SK-N-MC (cell line): ENCODE results near the gene DLD.

Experiments used
- DNase-seq: peaks from one replicate; pipeline ENCODE4 v3.0.0-alpha.2; 2011; ENCODE audit warnings: low read depth, low spot score
- H3K27ac ChIP-seq: fragments of 200-600 bp; sonication (generic); 2 replicates; pipeline ENCODE4 v1.5.1; 2016; ENCODE audit warnings: mixed run types
- H3K36me3 ChIP-seq: fragments of 200-600 bp; sonication (generic); 2 replicates; pipeline ENCODE4 v1.6.1; 2017; ENCODE audit warnings: antibody characterized with exemption, low read length, mixed read lengths; ENCODE audit not compliant: insufficient read depth
- H3K4me3 ChIP-seq: fragments of 200-600 bp; sonication (generic); 2 replicates; pipeline ENCODE4 v1.5.1; 2016
- H3K9ac ChIP-seq: fragments of 200-600 bp; sonication (generic); 2 replicates; pipeline ENCODE4 v1.8.0; 2017; ENCODE audit warnings: mixed run types, mixed read lengths; ENCODE audit not compliant: insufficient read length
- H3K9me3 ChIP-seq: fragments of 200-600 bp; sonication (generic); 2 replicates; pipeline ENCODE4 v1.6.1; 2017; ENCODE audit warnings: low read depth, mild to moderate bottlenecking, antibody characterized with exemption, low read length, moderate library complexity, mixed read lengths
- EZH2 ChIP-seq: fragments of 200-600 bp; sonication (generic); IDR thresholded peaks from one replicate; pipeline ENCODE4 v1.6.1; 2017; ENCODE audit warnings: antibody characterized with exemption
- FOXP2 ChIP-seq: optimal IDR thresholded peaks from 2 replicates; pipeline ENCODE3; 2011; ENCODE audit warnings: mild to moderate bottlenecking, moderate library complexity; ENCODE audit not compliant: insufficient read depth; ENCODE audit errors: extremely low read length, control extremely low read depth
- POLR2AphosphoS5 ChIP-seq: IDR thresholded peaks from 2 replicates; pipeline ENCODE4 v1.6.1; 2012; ENCODE audit warnings: mild to moderate bottlenecking, low read depth, low read length, borderline replicate concordance

DLD gene

DNA sequence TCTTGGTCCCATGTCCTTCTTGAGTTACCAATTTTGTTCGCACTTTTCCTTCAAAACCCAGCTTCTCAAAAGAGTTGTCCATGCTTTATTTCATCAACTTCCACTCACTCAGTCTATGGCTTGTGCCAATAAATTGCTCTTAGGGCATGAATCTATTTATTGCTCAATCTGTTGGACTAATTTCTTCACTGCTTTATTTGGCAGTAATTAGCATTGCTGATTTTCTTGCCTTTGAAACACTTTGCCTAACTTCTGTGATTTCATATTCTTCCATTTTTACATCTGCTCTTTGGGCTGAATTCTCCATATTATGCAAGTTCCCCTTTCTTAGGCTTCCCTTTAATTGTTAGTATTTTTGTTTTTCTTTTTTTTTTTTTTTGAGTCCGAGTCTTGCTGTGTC, 16.8 kb downstream of the DLD start:
- Histone ChIP-seq H3K36me3 (peaks cover 98% of the 10 kb centered on the region), H3K4me3 (no peak overlapping the region), H3K9me3 (no peaks in the 10 kb centered on the region), H3K27ac (no peak overlapping the region), H3K9ac (no peak overlapping the region)
- no peak for DNase-seq
- TF ChIP-seq EZH2 (no peak), FOXP2 (no peak), POLR2AphosphoS5 (no peak)

DNA sequence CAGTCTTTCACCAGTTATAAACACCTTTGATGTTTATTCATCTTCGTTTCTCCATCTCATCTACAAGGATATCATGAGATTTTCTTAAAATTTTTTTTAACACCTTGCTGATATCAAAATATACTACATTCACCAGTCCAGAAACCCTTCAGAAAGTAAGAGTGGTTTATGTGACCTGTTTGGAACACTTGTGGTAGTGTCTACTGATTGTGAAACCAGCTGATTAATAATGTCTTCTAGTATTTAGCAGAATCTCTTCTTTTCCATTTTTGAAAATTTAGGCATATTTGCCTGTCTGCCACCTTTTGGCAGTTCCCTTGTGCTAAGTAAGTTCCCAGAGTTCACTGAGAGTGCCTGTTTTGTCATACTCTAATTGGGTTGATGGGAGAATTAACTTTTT, 18.5 kb downstream of the DLD start:
- no peak for TF ChIP-seq POLR2AphosphoS5
- H3K4me3 ChIP-seq, result no peak overlapping the region
- no peak for DNase-seq
- H3K36me3 ChIP-seq, result peaks cover 97% of the 10 kb centered on the region
- no peak overlapping the region for H3K9ac ChIP-seq
- H3K9me3 ChIP-seq, result no peaks in the 10 kb centered on the region
- H3K27ac ChIP-seq, result no peak overlapping the region

DNA sequence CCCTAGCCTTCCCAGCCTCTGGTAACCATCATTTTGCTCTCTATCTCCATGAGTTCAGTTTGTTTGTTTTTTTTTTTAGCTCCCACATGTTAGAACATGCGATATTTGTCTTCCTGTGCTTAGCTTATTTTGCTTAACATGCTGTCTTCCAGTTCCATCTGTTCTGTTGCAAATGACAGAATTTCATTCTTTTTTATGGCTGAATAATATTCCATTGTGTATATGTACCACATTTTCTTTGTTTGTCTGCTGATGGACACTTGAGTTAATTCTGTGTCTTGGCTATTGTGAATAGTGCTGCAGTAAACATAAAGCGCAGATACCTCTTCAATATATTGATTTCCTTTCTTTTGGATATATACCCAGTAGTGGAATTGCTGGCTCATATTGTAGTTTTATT, 21.0 kb downstream of the DLD start:
- no peaks in the 10 kb centered on the region for H3K9me3 ChIP-seq

DNA sequence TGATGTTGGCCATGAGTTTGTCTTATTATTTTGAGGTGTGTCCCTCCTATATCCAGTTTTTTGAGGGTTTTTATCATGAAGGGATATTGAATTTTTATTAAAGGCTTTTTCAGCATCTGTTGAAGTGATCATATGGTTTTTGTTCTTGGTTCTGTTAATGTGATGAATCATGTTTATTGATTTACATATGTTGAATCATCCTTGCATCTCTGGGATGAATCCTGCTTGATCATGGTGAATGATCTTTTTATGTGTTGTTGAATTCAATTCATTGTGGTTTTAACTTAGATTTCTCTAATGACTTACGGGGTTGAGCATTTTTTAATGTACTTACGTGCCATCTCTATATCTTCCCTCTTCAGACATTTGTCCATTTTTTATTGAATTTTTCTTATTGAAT, 22.9 kb downstream of the DLD start:
- Histone ChIP-seq H3K36me3 (peaks cover 96% of the 10 kb centered on the region), H3K27ac (no peak overlapping the region), H3K4me3 (no peak overlapping the region), H3K9me3 (no peaks in the 10 kb centered on the region), H3K9ac (no peak overlapping the region)
- no peak for DNase-seq
- TF ChIP-seq FOXP2 (no peak), POLR2AphosphoS5 (no peak), EZH2 (no peak)

More for the DNA sequence above, 21.0 kb downstream of the DLD start:
- Histone ChIP-seq H3K27ac (no peak overlapping the region), H3K4me3 (no peak overlapping the region), H3K9ac (no peak overlapping the region), H3K36me3 (peaks cover 93% of the 10 kb centered on the region)
- no peak for DNase-seq
- TF ChIP-seq FOXP2 (no peak), POLR2AphosphoS5 (no peak), EZH2 (no peak)

DNA sequence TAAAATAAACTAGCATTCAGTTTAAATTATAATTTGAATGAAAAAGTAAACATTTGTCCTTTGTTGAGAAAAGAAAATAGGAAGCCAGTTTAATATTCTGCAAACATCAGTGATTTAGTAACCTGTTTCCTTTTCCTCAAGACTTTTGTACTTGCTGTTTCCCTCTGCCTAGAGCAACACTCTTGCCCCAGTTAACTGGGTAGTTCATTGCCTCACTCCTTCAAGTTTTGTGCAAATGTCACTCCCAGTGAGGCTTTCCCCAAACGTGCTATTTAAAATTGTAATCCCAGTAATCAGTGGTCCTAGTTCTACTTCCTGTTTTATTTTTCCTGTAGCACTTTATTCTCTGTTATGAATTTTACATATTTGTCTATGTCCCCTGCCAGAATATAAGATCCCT, 23.8 kb downstream of the DLD start:
- Histone ChIP-seq H3K9ac (no peak overlapping the region), H3K27ac (peak overlapping the region; percentile 40), H3K4me3 (no peak overlapping the region), H3K36me3 (peaks cover 96% of the 10 kb centered on the region), H3K9me3 (no peaks in the 10 kb centered on the region)
- TF ChIP-seq FOXP2 (no peak), POLR2AphosphoS5 (no peak), EZH2 (no peak)
- no peak for DNase-seq

DNA sequence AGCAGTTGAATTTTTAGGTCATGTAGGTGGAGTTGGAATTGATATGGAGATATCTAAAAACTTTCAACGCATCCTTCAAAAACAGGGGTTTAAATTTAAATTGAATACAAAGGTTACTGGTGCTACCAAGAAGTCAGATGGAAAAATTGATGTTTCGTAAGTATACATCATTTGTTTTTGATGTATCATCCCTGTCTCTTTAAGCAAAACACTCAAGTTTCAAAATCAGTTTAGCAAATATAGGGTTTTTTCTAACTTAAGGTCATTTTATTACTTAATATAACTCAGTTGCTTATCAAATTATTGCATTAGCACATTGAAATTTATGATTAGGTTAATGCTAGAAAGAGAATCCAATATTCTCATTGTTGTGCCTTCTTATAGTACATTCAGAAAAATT, 24.6 kb downstream of the DLD start:
- H3K27ac ChIP-seq, result no peak overlapping the region
- no peak overlapping the region for H3K4me3 ChIP-seq
- DNase-seq, result no peak
- no peak overlapping the region for H3K9ac ChIP-seq
- H3K36me3 ChIP-seq, result peaks cover 96% of the 10 kb centered on the region
- TF ChIP-seq POLR2AphosphoS5 (no peak), FOXP2 (no peak), EZH2 (no peak)
- H3K9me3 ChIP-seq, result no peaks in the 10 kb centered on the region

DNA sequence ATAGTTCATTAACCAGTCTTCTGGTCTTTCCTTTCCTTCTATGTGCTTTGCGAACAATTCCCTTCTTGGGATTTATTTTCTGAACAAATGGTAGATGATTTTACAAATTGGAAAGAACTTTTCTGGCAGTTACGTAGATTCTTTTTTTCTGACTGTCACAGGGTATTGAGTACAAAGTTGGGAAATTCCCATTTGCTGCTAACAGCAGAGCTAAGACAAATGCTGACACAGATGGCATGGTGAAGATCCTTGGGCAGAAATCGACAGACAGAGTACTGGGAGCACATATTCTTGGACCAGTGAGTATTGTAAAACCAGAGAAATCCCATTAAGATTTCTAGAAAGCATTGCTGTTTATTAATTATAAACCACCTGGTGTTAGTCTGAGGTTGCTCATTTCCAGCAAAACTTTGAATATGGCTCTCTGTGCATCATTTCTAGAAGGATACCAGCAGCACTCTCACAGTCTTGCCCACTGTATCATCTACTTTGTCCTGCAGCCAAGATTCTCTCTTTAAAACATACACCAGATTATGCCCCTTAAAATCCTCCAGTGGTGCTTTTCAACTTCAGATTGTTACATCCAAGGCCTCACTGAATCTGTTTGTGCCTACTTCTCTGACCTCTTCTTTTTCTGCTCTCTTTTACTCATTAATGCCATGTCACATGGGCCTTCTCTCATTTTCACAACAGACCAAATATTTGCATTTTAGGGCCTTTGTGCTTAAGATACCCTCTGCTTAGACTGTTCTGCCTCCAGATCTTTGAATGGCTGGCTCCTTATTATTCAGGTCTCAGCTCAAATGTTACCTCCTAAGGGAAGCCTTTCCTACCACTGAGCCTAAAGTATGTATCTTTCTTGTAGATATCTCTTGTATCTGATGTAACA, 27.0 kb downstream of the DLD start:
- Histone ChIP-seq H3K9ac (no peak overlapping the region), H3K36me3 (peaks cover 94% of the 10 kb centered on the region), H3K4me3 (no peak overlapping the region), H3K27ac (peak overlapping the region; percentile 35), H3K9me3 (no peaks in the 10 kb centered on the region)
- TF ChIP-seq EZH2, result no peak
- TF ChIP-seq POLR2AphosphoS5, result no peak
- TF ChIP-seq FOXP2, result no peak
- DNase-seq, result no peak

DNA sequence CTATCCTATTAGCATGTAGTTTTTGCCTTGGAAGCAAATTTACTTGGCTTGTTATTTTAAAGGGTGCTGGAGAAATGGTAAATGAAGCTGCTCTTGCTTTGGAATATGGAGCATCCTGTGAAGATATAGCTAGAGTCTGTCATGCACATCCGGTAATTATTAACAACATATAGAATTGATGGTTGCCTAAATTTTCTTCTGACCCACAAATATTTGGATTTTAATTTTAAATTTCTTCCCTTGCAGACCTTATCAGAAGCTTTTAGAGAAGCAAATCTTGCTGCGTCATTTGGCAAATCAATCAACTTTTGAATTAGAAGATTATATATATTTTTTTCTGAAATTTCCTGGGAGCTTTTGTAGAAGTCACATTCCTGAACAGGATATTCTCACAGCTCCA, 28.0 kb downstream of the DLD start:
- TF ChIP-seq POLR2AphosphoS5 (no peak), FOXP2 (no peak), EZH2 (no peak)
- peak overlapping the region; percentile 35; the same call in 1 of the 2 replicates for H3K27ac ChIP-seq
- H3K36me3 ChIP-seq, result peaks cover 94% of the 10 kb centered on the region
- no peak overlapping the region for H3K4me3 ChIP-seq
- no peak overlapping the region for H3K9ac ChIP-seq
- no peaks in the 10 kb centered on the region for H3K9me3 ChIP-seq
- no peak for DNase-seq
